ENCODE data around the gene MIEF1.

The MIEF1 gene

GRCh38 chr22:39562839-39563489 lies 60.9 kb downstream of the MIEF1 start:
- Mint-ChIP-seq H3K9me3 (peaks cover 7 to 8% of the 10 kb centered on the region in 2 donors), H3K4me1 (ENCODE audit: low read depth in 2 of 2) (peaks cover 6 to 18% of the 10 kb centered on the region in 2 donors), H3K27ac (no peak overlapping the region), H3K27me3 (peaks cover 17 to 22% of the 10 kb centered on the region in 2 donors), H3K36me3 (ENCODE audit: insufficient read depth) (peaks cover 3% of the 10 kb centered on the region), H3K4me3 (no peak overlapping the region)
- ATAC-seq (replicated peaks): no peak
- no peak for DNase-seq

- no peak overlapping the region for H3K27ac Mint-ChIP-seq
- H3K36me3 Mint-ChIP-seq (ENCODE audit: insufficient read depth): peaks cover 3% of the 10 kb centered on the region
- ATAC-seq (replicated peaks) (no peak), DNase-seq (no peak)
- H3K4me3 Mint-ChIP-seq: no peak overlapping the region
- peaks cover 13 to 14% of the 10 kb centered on the region in 2 donors for H3K27me3 Mint-ChIP-seq
- peaks cover 7 to 8% of the 10 kb centered on the region in 2 donors for H3K9me3 Mint-ChIP-seq
- peaks cover 7 to 19% of the 10 kb centered on the region in 2 donors for H3K4me1 Mint-ChIP-seq (ENCODE audit: low read depth in 2 of 2)
Observed at GRCh38 chr22:39563571-39564428, 61.7 kb downstream of the MIEF1 start.

GRCh38 chr22:39565414-39565944 lies 63.4 kb downstream of the MIEF1 start:
- peaks cover 7 to 8% of the 10 kb centered on the region in 2 donors for H3K9me3 Mint-ChIP-seq
- DNase-seq (no peak), ATAC-seq (replicated peaks) (no peak)
- H3K36me3 Mint-ChIP-seq (ENCODE audit: insufficient read depth): peaks cover 3% of the 10 kb centered on the region
- H3K4me3 Mint-ChIP-seq: no peak overlapping the region
- no peak overlapping the region for H3K27ac Mint-ChIP-seq
- peaks cover 5% of the 10 kb centered on the region in 2 donors for H3K27me3 Mint-ChIP-seq
- H3K4me1 Mint-ChIP-seq (ENCODE audit: low read depth in 2 of 2): peaks cover 7 to 19% of the 10 kb centered on the region in 2 donors

GRCh38 chr22:39567135-39567946 lies 65.3 kb downstream of the MIEF1 start:
- H3K9me3 Mint-ChIP-seq: peaks cover 7 to 8% of the 10 kb centered on the region in 2 donors
- peaks cover 9 to 13% of the 10 kb centered on the region in 2 donors for H3K27me3 Mint-ChIP-seq
- H3K36me3 Mint-ChIP-seq (ENCODE audit: insufficient read depth): peaks cover 7% of the 10 kb centered on the region
- peak overlapping the region; percentile 19 to 31 for H3K4me3 Mint-ChIP-seq
- ATAC-seq (replicated peaks) (peak; percentile 74), DNase-seq (peak; percentile 7 to 22 (median 15))
- H3K4me1 Mint-ChIP-seq (ENCODE audit: low read depth in 2 of 2): peaks cover 7 to 19% of the 10 kb centered on the region in 2 donors
- H3K27ac Mint-ChIP-seq: peak overlapping the region in 1 of 2 donors; percentile 29

All from effector memory CD8-positive, alpha-beta T cell (primary cell).